GM18909 (cell line): ENCODE measurements around the gene PMS1.
"Not testable (repeated sequence)": the region's sequence is repeated elsewhere in the genome, so short reads cannot be mapped to it uniquely, and the experiment has no call there.

Experiments used
- ATAC-seq: cut with Tn5 transposase; IDR thresholded peaks from one replicate; pipeline ENCODE4 v1.9.1; 2021; ENCODE audit warnings: mild to moderate bottlenecking; ENCODE audit not compliant: unreplicated experiment, poor library complexity

The PMS1 gene

DNA sequence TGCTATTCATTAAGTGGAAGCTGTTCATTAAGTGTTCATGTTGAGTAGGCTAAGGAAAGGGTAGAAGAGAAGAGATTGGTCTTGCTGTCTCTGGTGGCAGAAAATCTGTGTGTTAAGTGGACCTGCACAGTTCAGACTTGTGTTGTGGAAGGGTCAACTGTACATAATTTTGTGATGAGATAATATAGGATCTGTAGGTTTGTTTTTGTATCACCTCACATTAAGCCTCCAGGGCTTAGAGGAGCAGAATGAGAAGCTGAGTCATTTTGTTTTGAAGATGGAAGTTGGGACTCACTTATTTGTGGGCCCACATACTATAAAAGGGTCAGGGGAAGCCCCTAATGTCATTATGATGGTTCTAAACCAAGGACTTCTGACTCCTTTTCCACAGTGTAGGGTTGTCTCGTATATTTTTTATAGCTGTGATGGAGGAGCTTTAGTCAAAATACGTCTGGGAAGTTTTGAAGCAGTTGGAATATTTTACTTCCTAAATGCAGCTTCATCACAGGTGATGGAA, 18.2 kb downstream of the PMS1 start:
- no peak for ATAC-seq

DNA sequence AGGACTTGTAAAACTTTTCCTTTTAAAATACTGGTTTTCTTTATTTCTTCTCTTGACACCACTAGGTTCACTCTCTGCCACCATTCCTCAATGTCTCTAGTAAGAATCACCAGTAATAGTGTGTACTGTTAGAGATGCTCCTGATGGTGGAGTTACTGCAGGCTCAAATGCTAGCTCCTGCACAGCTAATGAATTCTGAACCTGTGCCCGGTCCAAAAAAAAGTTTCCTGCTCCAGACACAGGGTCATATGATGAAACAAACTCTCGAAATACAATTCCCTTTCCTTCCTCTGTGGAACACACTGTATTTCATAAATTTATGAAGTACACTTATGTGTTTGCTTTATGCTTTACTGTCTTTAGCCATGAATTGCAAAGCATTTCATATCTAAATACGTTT, 19.2 kb downstream of the PMS1 start:
- ATAC-seq: no peak

DNA sequence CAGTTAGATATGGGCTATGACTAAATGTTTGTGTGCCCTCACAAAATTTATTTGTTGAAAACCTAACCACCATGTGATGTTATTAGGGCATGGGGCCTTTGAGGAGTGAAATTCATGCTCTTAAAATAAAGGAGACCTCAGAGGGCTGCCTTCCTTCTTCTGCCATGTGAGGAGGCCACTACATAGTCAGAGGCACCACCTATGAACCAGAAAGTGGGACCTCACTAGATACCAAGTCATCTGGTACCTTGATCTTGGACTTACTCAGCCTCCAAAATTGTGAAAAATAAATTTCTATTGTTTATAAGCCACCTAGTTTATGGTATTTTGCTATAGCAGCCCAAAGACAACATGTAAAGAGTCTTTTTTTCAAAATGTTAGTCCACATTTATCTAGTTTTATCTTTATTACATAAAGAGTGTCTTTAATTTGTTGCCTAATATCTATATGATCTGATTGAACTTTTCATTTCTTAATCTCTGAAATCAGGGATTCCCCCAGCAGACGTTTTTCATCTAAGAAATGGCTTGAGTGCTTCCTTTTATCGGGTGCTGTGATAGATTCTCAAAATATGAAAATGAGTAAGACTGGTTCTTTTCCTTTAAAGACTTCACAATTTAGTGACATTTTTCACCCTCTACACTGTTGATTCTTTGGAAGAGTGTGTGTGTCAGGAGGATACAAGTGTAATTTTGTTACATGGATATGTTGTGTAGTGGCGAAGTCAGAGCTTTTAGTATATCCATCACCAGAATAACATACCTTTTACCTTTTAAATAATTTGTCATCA, 34.2 kb downstream of the PMS1 start:
- no peak for ATAC-seq

DNA sequence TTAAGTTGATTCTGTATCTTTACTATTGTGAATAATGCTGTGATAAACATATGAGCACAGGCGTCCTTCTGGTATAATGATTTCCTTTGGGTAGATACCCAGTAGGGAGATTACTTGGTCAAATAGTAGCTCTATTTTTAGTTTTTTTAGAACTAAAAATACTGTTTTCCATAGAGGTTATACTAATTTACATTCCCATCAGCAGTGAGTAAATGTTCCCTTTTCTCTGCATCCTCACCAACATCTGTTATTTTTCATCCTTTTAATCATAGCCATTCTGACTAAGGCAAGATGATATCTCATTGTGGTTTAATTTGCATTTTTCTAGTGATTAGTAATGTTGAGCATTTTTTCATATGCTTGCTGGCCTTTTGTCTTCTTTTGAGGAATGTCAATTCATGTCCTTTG, 35.1 kb downstream of the PMS1 start:
- ATAC-seq: no peak

DNA sequence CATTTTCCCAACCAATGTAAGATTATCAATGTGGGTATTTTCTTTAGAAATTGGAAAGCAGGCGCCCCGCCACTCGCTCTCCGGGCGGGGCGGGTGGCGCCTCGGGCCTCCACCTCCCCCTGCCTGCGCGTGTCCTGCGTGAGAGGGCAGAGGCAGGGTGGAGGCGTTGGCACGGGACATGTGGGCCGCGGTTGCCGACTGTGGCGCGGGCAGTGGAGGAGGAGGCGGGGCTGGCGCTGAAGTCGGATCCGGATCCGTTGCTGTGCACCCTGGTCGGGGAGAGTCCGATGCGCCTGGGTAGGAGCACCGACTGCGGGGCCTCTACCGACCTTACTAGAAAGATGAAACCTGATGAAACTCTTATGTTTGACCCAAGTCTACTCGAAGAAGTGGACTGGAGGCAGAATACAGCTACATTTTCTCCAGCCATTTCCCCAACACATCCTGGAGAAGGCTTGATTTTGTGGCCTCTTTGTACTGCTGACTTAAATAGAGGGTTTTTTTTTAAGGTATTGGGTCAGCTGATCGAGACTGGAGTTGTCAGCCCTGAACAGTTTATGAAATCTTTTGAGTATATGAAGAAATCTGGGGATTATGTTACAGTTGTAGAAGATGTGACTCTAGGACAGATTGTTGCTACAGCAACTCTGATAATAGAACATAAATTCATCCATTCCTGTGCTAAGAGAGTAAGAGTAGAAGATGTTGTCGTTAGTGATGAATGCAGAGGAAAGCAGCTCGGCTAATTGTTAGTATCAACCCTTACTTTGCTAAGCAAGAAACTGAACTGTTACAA, 37.9 kb downstream of the PMS1 start:
- ATAC-seq: no peak

DNA sequence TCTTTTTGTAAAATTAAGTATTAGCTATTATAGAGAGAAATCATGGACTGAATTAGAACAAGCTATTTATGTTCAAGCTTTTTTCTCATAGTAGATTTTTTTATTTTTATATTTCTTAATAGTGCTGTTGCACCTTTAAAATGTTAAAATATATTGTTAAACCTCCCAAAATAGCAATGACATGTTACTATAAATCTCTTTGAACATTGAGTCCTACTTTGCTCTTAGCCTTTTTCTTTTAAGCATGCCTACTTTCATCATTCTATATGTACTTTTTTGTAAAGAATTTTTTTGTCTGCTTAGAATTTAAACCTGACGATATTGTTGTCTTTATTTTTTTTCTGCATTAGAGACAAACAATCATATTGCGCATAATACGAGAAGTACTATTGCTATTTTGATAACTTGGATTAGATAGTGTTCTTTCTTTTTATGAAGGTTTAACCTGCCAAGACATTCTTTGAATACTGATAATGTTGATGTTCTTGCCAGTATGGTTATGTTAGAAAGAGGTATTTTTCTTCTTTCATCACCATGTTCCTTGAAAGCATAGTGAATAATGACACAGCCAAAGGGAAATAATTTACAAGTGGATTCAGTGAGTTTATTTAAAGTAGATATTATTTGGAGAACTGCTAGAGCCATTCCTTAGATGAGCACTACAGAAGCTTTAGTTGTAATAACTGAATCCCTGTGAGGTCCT, 40.6 kb downstream of the PMS1 start:
- no peak for ATAC-seq

DNA sequence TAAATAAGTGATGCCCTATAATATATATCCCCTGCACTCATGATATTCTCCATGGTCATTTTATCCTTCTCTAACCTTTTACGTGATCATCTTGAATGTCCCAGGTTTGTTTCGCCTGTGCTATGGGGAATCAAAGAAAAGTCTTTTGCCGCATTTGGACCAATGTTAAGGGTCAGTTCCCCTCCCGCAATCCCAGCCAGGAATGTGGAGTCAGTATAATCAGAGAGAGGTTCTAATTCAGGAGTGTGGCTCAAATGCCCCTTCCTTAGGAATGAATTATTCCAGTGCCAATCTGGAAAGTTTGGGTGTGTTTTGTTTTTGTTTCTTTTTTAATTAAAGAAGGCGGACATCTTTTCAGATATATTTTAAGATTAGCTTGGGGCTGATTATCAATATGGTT, 41.8 kb downstream of the PMS1 start:
- ATAC-seq: no peak

DNA sequence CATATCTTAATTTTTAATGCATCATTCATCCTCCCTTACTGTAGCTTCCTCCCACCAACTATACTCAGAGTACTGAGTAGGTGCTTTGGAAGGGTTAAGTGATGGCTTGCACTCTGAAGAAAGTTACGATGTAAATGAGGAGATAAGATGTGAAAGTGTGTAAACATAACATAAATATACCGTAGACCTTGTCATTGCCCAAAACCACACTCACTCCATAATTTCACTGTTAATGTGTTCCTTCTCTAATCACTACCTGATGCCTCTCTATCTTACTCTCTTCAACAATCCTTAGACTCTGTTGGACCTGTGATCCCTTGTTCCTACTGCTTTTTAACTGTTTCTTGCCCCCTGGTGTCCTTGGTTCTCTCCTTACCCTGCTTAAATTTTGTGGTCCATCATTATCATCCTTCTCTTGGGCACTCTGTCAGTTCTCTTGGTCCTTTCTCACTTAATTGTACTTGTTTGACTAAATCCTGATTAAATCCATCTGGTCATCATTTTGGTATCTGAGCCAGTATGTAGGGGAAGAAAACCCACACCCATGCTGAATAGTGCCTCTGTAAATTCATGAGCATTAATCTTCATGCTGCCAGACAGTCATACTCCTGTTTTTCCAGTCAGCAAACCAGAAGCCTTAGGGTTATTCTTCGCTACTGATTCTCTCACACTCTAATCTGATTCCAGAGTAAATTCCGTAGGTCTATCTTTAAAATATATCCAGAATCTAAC, 45.0 kb downstream of the PMS1 start:
- ATAC-seq: no peak

DNA sequence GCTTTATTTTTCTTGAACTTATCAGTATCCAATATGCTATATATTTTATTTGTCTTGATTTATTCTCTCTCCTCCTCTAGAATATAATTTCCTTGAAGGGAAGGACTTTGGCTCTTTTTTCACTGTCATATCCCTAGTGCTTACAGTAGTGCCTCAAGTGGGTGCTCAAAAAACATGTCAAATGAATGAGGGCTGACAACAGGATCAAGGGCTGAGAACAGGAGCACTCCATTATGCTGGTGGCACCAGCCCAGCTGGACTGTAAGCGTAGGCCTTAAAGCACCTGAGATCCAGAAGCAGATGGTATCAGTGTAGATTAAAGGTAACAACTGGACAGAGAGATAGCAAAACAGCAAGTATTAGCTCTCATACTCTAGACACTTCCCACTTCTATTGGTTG, 46.3 kb downstream of the PMS1 start:
- no peak for ATAC-seq

DNA sequence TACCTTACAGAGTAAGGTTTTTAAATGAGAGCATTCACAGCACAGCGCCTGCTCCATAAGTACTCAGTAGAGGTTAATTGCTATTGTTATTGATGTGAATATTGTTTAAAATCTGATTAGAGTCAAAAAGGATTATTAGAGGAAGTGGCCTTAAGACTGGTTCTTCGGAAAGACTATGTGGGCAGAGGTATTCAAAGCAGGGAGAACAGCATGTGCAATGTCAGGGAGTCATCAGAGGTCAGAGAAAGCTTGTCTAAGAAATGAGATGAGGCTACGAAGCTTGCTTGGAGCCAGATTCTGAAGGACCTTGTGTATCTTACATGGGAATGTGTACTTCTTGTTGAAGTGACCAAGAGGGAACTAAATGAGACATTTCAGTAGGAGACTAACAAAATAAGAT, 49.8 kb downstream of the PMS1 start:
- ATAC-seq: no peak

DNA sequence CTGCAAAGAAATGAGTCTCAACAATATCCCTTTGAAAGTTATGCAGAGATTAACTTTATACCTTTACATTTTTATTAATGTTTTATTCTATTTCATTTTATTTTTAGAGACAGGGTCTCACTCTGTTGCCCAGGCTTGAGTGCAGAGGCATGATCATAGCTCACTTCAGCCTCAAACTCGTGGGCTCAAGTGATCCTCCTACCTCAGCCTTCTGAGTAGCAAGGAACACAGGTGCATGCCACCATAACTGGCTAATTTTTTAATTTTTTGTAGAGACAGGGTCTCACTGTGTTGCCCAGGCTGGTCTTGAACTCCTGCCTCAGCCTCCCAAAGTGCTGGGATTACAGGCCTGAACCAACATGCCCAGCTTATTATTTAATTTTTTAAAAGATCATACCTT, 50.4 kb downstream of the PMS1 start:
- not testable (repeated sequence) for ATAC-seq

DNA sequence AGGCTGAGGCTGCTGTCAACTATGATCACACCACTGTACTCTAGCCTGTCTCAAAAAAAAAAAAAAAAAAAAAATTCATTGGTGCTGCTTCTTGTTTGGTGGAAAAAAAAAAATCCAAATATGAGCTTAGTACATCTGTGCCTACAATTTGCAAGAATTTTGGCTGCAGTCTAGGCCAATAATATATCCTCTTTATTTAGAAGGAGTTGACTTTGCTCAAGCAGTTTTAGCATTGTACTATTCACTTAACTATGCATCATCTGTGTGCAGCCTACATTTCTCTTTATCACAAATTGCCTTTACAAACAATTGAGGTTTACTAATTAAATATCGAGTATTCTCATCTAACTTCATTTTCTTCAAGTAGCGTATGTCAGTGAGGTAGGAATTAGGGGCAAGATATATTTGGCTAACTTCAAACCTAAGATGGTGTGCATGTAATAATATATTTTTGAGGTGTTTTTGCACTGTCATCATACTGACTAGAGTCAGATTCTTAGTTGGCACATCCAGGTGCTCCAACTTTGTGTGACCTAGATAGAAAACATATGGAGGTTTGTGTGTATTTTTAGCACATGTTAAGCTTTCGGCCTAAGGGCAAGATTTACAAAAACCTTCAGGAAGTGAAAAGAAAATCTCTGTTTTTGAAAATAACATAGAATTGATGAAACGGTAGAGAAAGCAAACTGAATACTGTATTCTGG, 51.8 kb downstream of the PMS1 start:
- no peak for ATAC-seq

DNA sequence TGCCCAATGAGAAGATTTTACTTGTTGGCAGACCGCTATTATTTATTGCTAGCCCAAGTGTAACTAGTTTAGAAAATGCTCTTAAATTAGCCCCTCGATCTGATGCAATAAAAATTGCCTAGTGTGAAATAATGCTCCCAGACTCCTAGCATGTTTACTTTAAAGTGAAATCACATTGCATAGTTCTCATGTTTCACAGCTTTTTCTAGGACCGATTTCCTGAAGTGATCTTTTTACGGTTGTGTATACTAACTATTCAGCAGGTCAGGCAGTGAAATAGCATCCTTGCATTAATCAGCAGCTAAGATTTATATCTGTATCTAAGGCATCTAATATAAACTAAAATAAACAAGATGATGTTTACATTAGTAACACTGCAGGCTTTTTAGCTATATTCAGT, 52.4 kb downstream of the PMS1 start:
- ATAC-seq: no peak

DNA sequence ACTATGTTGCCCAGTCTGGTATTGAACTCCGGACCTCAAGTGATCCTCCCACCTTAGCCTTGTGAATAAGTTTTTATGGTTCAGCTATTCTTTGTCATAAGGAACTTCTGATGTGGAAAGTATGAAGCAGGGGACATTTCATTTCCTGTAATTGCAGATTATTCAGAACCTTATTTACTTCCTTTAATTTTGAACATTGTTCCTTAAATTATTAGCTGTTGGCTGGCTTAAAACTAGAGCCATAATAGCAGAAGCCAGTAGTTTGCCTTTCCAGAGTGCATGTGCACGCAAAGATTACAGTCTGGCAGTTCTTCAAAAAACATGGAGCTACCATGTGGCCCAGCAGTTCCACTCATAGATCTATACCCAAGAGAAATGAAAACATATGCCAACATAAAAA, 53.1 kb downstream of the PMS1 start:
- no peak for ATAC-seq

DNA sequence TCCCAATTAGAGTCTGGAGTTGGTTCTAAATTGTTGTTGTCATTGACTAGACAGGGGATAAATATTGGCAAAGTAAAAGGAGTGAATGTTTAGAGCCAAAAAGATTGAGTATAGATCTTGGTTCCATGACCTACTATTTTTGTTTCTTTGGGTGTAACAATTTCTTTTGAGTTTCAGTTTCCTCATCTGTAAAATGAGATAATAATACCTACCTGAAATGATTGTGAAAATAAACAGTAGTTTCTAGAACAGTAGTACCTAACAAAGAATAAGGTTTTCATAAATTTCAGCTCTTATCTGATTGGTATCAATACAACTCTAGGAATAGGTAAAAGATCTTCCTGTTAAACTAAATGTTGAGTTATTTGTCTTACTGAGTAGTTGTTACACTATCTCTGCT, 56.8 kb downstream of the PMS1 start:
- no peak for ATAC-seq

DNA sequence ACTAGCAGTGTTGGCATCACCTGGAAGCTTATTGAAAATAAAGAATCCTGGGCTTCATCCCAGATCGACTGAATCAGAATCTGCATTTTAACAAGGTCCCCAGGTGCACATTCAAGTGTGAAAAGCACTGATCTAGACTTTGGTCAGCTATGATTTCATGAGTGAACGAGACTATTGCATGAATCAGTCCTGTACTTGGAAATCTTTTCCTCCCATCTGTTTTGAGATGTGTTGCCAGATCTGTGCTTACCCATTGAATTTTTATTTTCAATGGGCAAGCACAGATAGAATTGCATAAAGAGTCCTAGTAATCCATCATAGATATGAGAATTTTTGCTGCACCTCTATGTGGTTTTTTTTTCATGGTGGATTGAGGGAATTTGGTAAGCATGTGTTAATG, 64.0 kb downstream of the PMS1 start:
- no peak for ATAC-seq

DNA sequence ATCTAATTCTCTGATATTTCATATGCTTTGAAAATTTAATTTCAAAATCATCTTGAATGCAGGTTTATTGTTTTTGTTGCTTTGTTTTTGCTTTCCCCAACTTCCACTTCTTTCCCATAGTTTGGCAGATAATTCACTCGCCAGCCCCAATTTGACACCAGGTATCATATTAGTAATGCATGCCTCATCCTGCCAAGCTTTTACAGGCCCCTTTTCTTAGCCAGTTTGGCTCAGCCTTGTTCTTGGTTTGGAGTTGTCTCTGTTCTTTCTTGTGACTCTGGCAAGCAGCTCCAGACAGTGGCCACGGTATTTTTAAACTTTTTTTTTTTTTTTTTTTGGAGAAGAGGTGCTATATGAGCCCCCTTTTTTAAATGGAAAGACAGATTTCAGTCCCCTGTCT, 65.3 kb downstream of the PMS1 start:
- no peak for ATAC-seq

DNA sequence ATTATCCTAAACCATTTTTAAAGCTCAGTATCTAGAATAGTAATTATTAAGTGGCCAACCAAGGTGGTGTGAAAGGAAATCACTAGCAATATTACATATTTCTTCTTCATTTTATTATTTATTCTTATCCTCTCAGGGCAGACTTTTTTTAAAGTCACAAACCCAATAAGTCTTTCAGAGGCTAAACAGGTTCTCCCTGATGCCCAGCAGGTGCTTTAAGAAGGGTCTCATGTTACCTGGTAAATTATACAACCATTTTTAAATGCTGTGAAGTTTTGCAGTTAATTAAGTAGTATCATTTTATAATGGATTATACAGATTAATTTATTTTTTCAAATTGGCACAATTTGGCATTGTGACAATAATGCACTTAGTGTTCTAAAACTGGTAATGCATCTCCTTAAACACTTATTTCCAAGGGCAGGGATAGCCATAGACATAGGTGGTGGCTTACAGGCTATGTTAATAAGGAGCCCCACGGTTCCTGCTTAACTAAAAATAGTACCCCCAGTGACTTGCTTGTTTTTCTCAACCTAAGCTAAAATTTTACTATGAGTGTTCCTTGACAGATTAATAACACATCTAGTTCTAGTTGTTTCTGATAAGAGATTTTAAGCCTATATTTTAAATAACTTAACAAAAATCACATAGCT, 67.0 kb downstream of the PMS1 start:
- ATAC-seq: no peak

DNA sequence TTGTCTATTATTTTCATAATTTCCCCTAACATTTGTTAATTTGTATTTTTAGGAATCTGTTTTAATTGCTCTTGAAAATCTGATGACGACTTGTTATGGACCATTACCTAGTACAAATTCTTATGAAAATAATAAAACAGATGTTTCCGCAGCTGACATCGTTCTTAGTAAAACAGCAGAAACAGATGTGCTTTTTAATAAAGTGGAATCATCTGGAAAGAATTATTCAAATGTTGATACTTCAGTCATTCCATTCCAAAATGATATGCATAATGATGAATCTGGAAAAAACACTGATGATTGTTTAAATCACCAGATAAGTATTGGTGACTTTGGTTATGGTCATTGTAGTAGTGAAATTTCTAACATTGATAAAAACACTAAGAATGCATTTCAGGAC, 69.9 kb downstream of the PMS1 start:
- ATAC-seq: no peak
